ENCODE results near the gene GPRC5C. TPM values are rescaled to one million over a fixed set of nuclear protein-coding genes. Genes with fewer than 3 reads are reported as not detected.

Gene GPRC5C
- total and polyA plus RNA-seq, 7 donors, result 6.1 to 78.1 (median 16.9) TPM

GRCh38 chr17:74412581-74412980 lies 19.3 kb upstream of the GPRC5C start:
- H3K36me3 ChIP-seq, result no peaks in the 10 kb centered on the region
- intact Hi-C loops (cut with DNase I), result no loop called here
- no peak for DNase-seq
- H3K27me3 ChIP-seq, result no peaks in the 10 kb centered on the region
- H3K4me3 ChIP-seq, result no peak overlapping the region
- TF ChIP-seq POLR2A (IDR thresholded peaks at IDR 0.05) (no peak), POLR2AphosphoS5 (IDR thresholded peaks at IDR 0.05) (no peak), CTCF (IDR thresholded peaks at IDR 0.05) (no peak), EP300 (IDR thresholded peaks at IDR 0.05) (no peak)
- 94% methylated on average over 8 of the region's 8 CpGs for WGBS, 2 donors
- H3K4me1 ChIP-seq, result no peaks in the 10 kb centered on the region
- H3K9me3 ChIP-seq, result no peaks in the 10 kb centered on the region
- H3K27ac ChIP-seq, result no peak overlapping the region

GRCh38 chr17:74413491-74413890 lies 18.4 kb upstream of the GPRC5C start:
- Histone ChIP-seq H3K4me1 (no peaks in the 10 kb centered on the region), H3K9me3 (no peaks in the 10 kb centered on the region), H3K36me3 (no peaks in the 10 kb centered on the region), H3K27me3 (no peaks in the 10 kb centered on the region), H3K4me3 (no peak overlapping the region), H3K27ac (no peak overlapping the region)
- DNase-seq, result no peak
- 82 to 88% methylated on average over 7 of the region's 7 CpGs for WGBS, 2 donors
- TF ChIP-seq POLR2A (IDR thresholded peaks at IDR 0.05) (no peak), POLR2AphosphoS5 (IDR thresholded peaks at IDR 0.05) (no peak), CTCF (IDR thresholded peaks at IDR 0.05) (no peak), EP300 (IDR thresholded peaks at IDR 0.05) (no peak)
- intact Hi-C loops (cut with DNase I), result no loop called here

- WGBS, 2 donors, result 82 to 84% methylated on average over 3 of the region's 3 CpGs
- intact Hi-C loops (cut with DNase I), result no loop called here
- H3K27ac ChIP-seq, result no peak overlapping the region
- no peaks in the 10 kb centered on the region for H3K9me3 ChIP-seq
- H3K4me3 ChIP-seq, result no peak overlapping the region
- no peaks in the 10 kb centered on the region for H3K27me3 ChIP-seq
- TF ChIP-seq POLR2A (IDR thresholded peaks at IDR 0.05) (no peak), CTCF (IDR thresholded peaks at IDR 0.05) (no peak), POLR2AphosphoS5 (IDR thresholded peaks at IDR 0.05) (no peak), EP300 (IDR thresholded peaks at IDR 0.05) (no peak)
- H3K36me3 ChIP-seq, result no peaks in the 10 kb centered on the region
- no peak for DNase-seq
- no peaks in the 10 kb centered on the region for H3K4me1 ChIP-seq
These were observed 17.4 kb upstream of the GPRC5C start for GRCh38 chr17:74414510-74414909.

- no peak for DNase-seq
- Histone ChIP-seq H3K4me1 (no peaks in the 10 kb centered on the region), H3K36me3 (no peaks in the 10 kb centered on the region), H3K27ac (no peak overlapping the region), H3K4me3 (no peak overlapping the region), H3K9me3 (no peaks in the 10 kb centered on the region), H3K27me3 (no peaks in the 10 kb centered on the region)
- 45 to 76% methylated on average over 13 of the region's 13 CpGs for WGBS, 2 donors
- intact Hi-C loops (cut with DNase I), result no loop called here
- TF ChIP-seq EP300 (IDR thresholded peaks at IDR 0.05), result no peak
- no peak for TF ChIP-seq CTCF (IDR thresholded peaks at IDR 0.05)
- TF ChIP-seq POLR2A (IDR thresholded peaks at IDR 0.05), result no peak
- TF ChIP-seq POLR2AphosphoS5 (IDR thresholded peaks at IDR 0.05), result no peak
These were observed 16.1 kb upstream of the GPRC5C start for GRCh38 chr17:74415608-74416396.
